Breast epithelium (tissue), 3 donors: ENCODE results near the gene FAP.

ENCODE experiments used
- POLR2AphosphoS5 ChIP-seq, 3 donors: sonication (generic); formaldehyde crosslinking; IDR thresholded peaks; one replicate each; pipeline ENCODE4 v1.6.1; 2017; ENCODE audit warnings: antibody characterized with exemption in 3 of 3
- TF ChIP-seq, protein P1 (sequence below), 3 donors: fragments of 450-650 bp; IDR thresholded peaks; one replicate each; pipeline ENCODE4 v1.5.1; 2016 to 2017; ENCODE audit warnings: antibody characterized with exemption in 3 of 3, mild to moderate bottlenecking in 3 of 3, moderate library complexity in 3 of 3

DNA sequence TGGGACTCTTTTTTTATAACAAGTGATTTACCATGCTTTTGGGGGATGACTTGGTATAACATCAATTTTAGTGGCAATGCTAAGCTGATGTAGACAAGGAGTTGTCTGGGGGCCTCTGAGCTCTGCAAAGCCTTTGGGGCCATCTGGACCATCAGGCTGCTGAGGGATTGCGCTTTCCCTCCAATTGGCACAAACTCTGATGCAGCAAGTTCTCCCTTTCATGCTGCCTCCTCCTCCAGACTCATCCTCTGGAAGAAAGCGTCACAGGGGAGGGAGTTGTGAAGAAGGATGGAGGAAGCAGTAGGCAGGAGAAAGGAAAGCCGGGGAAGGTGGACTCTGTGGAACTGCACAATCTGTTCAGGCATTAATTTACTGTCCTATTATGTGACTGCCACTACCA, 10.2 kb upstream of the FAP start:
- TF ChIP-seq, protein P1, sequence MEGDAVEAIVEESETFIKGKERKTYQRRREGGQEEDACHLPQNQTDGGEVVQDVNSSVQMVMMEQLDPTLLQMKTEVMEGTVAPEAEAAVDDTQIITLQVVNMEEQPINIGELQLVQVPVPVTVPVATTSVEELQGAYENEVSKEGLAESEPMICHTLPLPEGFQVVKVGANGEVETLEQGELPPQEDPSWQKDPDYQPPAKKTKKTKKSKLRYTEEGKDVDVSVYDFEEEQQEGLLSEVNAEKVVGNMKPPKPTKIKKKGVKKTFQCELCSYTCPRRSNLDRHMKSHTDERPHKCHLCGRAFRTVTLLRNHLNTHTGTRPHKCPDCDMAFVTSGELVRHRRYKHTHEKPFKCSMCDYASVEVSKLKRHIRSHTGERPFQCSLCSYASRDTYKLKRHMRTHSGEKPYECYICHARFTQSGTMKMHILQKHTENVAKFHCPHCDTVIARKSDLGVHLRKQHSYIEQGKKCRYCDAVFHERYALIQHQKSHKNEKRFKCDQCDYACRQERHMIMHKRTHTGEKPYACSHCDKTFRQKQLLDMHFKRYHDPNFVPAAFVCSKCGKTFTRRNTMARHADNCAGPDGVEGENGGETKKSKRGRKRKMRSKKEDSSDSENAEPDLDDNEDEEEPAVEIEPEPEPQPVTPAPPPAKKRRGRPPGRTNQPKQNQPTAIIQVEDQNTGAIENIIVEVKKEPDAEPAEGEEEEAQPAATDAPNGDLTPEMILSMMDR (IDR thresholded peaks at IDR 0.05), result no peak
- no peak for TF ChIP-seq POLR2AphosphoS5 (IDR thresholded peaks at IDR 0.05)
